ENCODE measurements around the gene SLC12A4. TPM values are rescaled to one million over a fixed set of nuclear protein-coding genes. Genes with fewer than 3 reads are reported as not detected.

The SLC12A4 gene
- total and polyA plus RNA-seq, 9 donors: 27.7 to 85.6 (median 48.7) TPM

GRCh38 chr16:68009157-68009735, 40.8 kb upstream of the SLC12A4 start:
- Histone ChIP-seq H3K9me3 (no peaks in the 10 kb centered on the region), H3K4me1 (ENCODE audit: insufficient read depth) (no peaks in the 10 kb centered on the region), H3K27me3 (no peaks in the 10 kb centered on the region), H3K36me3 (no peaks in the 10 kb centered on the region), H3K27ac (no peak overlapping the region), H3K4me3 (no peak overlapping the region)
- TF ChIP-seq, protein P1, sequence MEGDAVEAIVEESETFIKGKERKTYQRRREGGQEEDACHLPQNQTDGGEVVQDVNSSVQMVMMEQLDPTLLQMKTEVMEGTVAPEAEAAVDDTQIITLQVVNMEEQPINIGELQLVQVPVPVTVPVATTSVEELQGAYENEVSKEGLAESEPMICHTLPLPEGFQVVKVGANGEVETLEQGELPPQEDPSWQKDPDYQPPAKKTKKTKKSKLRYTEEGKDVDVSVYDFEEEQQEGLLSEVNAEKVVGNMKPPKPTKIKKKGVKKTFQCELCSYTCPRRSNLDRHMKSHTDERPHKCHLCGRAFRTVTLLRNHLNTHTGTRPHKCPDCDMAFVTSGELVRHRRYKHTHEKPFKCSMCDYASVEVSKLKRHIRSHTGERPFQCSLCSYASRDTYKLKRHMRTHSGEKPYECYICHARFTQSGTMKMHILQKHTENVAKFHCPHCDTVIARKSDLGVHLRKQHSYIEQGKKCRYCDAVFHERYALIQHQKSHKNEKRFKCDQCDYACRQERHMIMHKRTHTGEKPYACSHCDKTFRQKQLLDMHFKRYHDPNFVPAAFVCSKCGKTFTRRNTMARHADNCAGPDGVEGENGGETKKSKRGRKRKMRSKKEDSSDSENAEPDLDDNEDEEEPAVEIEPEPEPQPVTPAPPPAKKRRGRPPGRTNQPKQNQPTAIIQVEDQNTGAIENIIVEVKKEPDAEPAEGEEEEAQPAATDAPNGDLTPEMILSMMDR (IDR thresholded peaks at IDR 0.05): no peak
- TF ChIP-seq EP300 (IDR thresholded peaks at IDR 0.05) (no peak), POLR2A (IDR thresholded peaks at IDR 0.05) (no peak)
- 52 to 59% (median 57%) methylated on average over 9 of the region's 9 CpGs for WGBS, 3 donors
- intact Hi-C loops (cut with DNase I): no loop called here
- DNase-seq: no peak

- Histone ChIP-seq H3K27me3 (no peaks in the 10 kb centered on the region), H3K27ac (no peak overlapping the region), H3K36me3 (no peaks in the 10 kb centered on the region), H3K9me3 (no peaks in the 10 kb centered on the region), H3K4me1 (ENCODE audit: insufficient read depth) (no peaks in the 10 kb centered on the region), H3K4me3 (no peak overlapping the region)
- 33 to 44% (median 40%) methylated on average over 6 of the region's 6 CpGs for WGBS, 3 donors
- DNase-seq: no peak
- intact Hi-C loops (cut with DNase I): no loop called here
- TF ChIP-seq POLR2A (IDR thresholded peaks at IDR 0.05) (no peak), EP300 (IDR thresholded peaks at IDR 0.05) (no peak)
- TF ChIP-seq, protein P1 (IDR thresholded peaks at IDR 0.05): no peak
These were observed 37.4 kb upstream of the SLC12A4 start for GRCh38 chr16:68005786-68006286.

DNA sequence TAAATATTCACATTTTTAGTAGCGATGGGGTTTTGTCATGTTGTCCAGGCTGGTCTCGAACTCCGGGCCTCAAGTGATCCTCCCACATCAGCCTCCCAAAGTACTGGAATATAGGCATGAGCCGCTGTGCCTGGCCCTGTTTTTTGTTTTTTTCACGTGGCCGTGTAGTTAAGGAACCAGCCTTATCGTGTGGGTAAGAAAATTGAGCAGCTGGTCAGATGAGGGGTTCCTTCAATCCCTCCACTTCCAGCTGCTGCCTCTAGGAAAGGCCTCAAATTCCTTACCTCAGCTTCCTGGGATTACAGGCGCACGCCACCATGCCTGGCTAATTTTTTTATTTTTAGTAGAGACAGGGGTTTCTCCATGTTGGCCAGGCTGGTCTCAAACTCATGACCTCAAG, 36.8 kb upstream of the SLC12A4 start:
- H3K27ac ChIP-seq: no peak overlapping the region
- intact Hi-C loops (cut with DNase I): no loop called here
- WGBS, 3 donors: 74 to 90% (median 82%) methylated on average over 9 of the region's 9 CpGs
- no peaks in the 10 kb centered on the region for H3K27me3 ChIP-seq
- H3K36me3 ChIP-seq: no peaks in the 10 kb centered on the region
- DNase-seq: no peak
- no peaks in the 10 kb centered on the region for H3K9me3 ChIP-seq
- TF ChIP-seq EP300 (IDR thresholded peaks at IDR 0.05) (no peak), POLR2A (IDR thresholded peaks at IDR 0.05) (no peak)
- TF ChIP-seq, protein P1 (IDR thresholded peaks at IDR 0.05): no peak
- H3K4me1 ChIP-seq (ENCODE audit: insufficient read depth): no peaks in the 10 kb centered on the region
- no peak overlapping the region for H3K4me3 ChIP-seq

GRCh38 chr16:68003031-68003430, 34.6 kb upstream of the SLC12A4 start:
- intact Hi-C loops (cut with DNase I): no loop called here
- H3K9me3 ChIP-seq: no peaks in the 10 kb centered on the region
- no peaks in the 10 kb centered on the region for H3K27me3 ChIP-seq
- no peak for TF ChIP-seq EP300 (IDR thresholded peaks at IDR 0.05)
- no peak overlapping the region for H3K27ac ChIP-seq
- no peak overlapping the region for H3K4me3 ChIP-seq
- H3K36me3 ChIP-seq: no peaks in the 10 kb centered on the region
- no peak for DNase-seq
- no peaks in the 10 kb centered on the region for H3K4me1 ChIP-seq (ENCODE audit: insufficient read depth)
- WGBS, 3 donors: 79 to 82% (median 81%) methylated on average over 4 of the region's 4 CpGs

DNA sequence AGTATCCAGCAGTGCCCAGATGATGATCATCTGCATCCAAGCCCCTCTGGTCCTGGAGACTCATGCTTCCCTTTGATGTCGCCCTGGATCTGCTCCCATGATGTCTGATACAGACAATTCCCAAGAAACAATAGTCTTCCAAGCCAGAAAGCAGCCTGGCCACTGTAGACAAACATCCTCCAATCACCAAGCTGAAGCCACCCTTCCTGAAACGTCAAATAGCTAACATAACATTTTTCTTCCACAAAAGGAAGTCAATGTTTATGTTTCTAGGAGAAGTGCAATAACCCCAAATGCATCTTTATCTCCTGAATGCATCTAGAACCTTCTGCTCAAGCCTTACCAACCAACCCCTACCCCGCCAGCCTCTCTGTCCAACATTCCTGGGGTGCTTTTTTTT, 32.0 kb upstream of the SLC12A4 start:
- Histone ChIP-seq H3K27ac (no peak overlapping the region), H3K4me1 (ENCODE audit: insufficient read depth) (no peaks in the 10 kb centered on the region), H3K4me3 (no peak overlapping the region), H3K27me3 (no peaks in the 10 kb centered on the region), H3K9me3 (no peaks in the 10 kb centered on the region), H3K36me3 (no peaks in the 10 kb centered on the region)
- WGBS, 3 donors: 43 to 47% (median 44%) methylated on average over 3 of the region's 3 CpGs
- TF ChIP-seq EP300 (IDR thresholded peaks at IDR 0.05): no peak
- TF ChIP-seq, protein P1 (IDR thresholded peaks at IDR 0.05): no peak
- no peak for TF ChIP-seq POLR2A (IDR thresholded peaks at IDR 0.05)
- intact Hi-C loops (cut with DNase I): no loop called here
- no peak for DNase-seq
